Activated CD8-positive, alpha-beta memory T cell treated with anti-CD3 and anti-CD28 coated beads, Interleukin-2, amount 10 ng/mL, durations not matched to agents 7 days and 5 days (primary cell): ENCODE measurements around the gene PTPRH. TPM values are rescaled to one million over a fixed set of nuclear protein-coding genes. Genes with fewer than 3 reads are reported as not detected.
"Not testable (repeated sequence)": the region's sequence is repeated elsewhere in the genome, so short reads cannot be mapped to it uniquely, and the experiment has no call there.

Experiments
- ATAC-seq: fragments of 150-1000 bp; cut with Tn5 transposase; one replicate; pipeline ENCODE4 v1.10.0; 2021; ENCODE audit warnings: moderate library complexity
- CTCF ChIA-PET: fragments of 350-600 bp; sonication (Branson Sonifier 250); formaldehyde crosslinking; loops from one replicate; lab custom pipeline; 2021; ENCODE audit warnings: antibody characterized with exemption; lab: Charles Lee
- DNase-seq: peaks from one replicate; pipeline ENCODE4 v3.0.0-alpha.2; 2020
- H3K27ac Mint-ChIP-seq: one replicate; pipeline ENCODE4 v1.8.0; 2021; ENCODE audit warnings: mild to moderate bottlenecking, mixed read lengths
- H3K27me3 Mint-ChIP-seq: one replicate; pipeline ENCODE4 v1.8.0; 2021; ENCODE audit warnings: mixed read lengths
- H3K36me3 Mint-ChIP-seq: one replicate; pipeline ENCODE4 v1.8.0; 2021; ENCODE audit warnings: mild to moderate bottlenecking, mixed read lengths
- H3K4me1 Mint-ChIP-seq: one replicate; pipeline ENCODE4 v1.8.0; 2021; ENCODE audit warnings: mixed read lengths
- H3K4me3 Mint-ChIP-seq: one replicate; pipeline ENCODE4 v1.8.0; 2021; ENCODE audit warnings: mild to moderate bottlenecking, moderate library complexity, mixed read lengths
- H3K9me3 Mint-ChIP-seq: one replicate; pipeline ENCODE4 v1.8.0; 2022; ENCODE audit warnings: low read depth, mixed read lengths
- total RNA-seq, 2 experiments: library from RNA; stranded (reverse); gene quantifications; one replicate each; pipeline ENCODE4 v1.2.3, GENCODE V29; 2021

PTPRH gene
- total RNA-seq, 2 experiments from 2014 or later = not detected

DNA sequence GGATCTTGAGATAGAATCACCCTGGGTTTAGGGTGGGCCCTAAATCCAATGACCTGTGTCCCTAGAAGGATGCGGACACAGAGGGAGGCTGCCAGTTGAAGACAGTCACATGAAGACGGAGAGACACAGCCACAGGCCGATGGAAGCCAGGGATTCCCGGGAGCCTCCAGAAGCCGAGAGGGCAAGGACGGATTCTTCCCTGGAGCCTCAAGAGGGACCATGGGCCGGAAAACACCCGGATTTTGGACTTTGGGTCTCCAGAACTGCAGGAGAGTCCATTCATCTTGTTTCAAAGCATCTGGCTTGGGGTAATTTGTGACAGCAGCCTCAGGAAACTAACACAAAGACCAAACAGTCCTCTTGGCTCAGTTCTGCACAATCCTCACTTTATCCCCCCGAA lies 17.0 kb upstream of the PTPRH start:
- H3K4me1 Mint-ChIP-seq = no peaks in the 10 kb centered on the region
- no peak overlapping the region for H3K4me3 Mint-ChIP-seq
- CTCF ChIA-PET = no interaction called here
- H3K27me3 Mint-ChIP-seq = no peaks in the 10 kb centered on the region
- no peak overlapping the region for H3K27ac Mint-ChIP-seq
- no peak for DNase-seq
- peaks cover 25% of the 10 kb centered on the region for H3K36me3 Mint-ChIP-seq
- no peaks in the 10 kb centered on the region for H3K9me3 Mint-ChIP-seq
- ATAC-seq = no peak

DNA sequence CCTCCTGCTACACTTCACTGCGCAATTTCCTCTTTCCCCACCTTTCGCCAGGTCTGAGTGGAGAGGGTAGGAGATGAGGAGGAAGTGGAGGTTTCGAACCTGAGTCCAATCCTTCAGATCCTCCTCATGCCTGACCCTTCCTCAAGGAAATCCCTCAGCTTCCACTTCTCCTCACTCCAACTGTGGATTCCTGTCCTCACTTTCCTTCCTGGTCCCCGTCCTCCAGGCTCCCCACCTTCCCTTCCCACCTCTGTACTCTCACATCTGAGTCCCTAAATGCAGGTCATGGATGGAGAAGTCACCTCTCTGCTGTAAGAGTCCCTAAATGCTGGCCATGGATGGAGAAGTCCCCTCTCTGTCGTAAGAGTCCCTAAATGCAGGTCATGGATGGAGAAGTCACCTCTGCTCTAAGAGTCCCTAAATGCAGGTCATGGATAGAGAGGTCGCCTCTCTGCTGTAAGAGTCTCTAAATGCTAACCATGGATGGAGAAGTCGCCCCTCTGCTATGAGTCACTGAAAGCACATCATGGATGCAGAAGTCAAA lies 16.2 kb upstream of the PTPRH start:
- Mint-ChIP-seq H3K4me3 (no peak overlapping the region), H3K27me3 (no peaks in the 10 kb centered on the region), H3K9me3 (no peaks in the 10 kb centered on the region), H3K36me3 (peaks cover 28% of the 10 kb centered on the region), H3K27ac (no peak overlapping the region), H3K4me1 (no peaks in the 10 kb centered on the region)
- no peak for ATAC-seq
- no peak for DNase-seq
- CTCF ChIA-PET = no interaction called here

GRCh38 chr19:55224679-55225414 lies 15.5 kb upstream of the PTPRH start:
- DNase-seq, H3K27me3 Mint-ChIP-seq, H3K4me1 Mint-ChIP-seq, ATAC-seq, H3K9me3 Mint-ChIP-seq, CTCF ChIA-PET, H3K27ac Mint-ChIP-seq, H3K4me3 Mint-ChIP-seq: not testable (repeated sequence)
- H3K36me3 Mint-ChIP-seq = peaks cover 29% of the 10 kb centered on the region

DNA sequence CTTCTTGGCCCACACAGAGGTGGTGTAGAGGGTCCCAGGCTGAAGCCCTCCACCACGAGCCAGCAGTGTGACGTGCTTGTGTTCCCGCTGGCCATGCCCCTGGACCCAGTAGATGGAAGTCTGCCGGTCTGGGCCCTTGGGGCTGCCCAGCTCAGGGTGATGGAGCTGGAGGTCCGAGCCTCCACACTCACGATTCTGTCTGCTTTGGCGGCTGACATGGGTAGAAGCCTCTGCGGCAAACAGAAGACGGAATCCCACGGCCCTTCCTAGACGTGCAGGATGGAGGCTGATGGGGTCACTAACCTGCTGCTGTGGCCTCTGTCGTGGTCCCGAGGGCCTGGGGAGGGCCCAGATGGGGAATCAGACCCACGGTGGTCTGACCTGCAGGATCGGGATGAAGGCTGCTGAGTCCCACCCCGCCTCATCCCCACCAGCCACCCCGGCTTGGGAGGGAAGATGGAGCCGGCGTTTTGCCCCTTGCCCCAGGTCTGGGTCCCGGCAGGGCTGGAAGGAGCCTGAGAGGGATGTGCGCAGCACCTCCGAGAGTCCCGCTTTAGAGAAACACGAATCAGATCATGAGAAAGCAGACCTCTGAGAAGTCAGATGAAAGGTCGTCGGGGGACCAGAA lies 14.9 kb upstream of the PTPRH start:
- Mint-ChIP-seq H3K4me1 (no peaks in the 10 kb centered on the region), H3K27ac (no peak overlapping the region), H3K36me3 (peaks cover 29% of the 10 kb centered on the region), H3K27me3 (no peaks in the 10 kb centered on the region), H3K9me3 (peaks cover 2% of the 10 kb centered on the region), H3K4me3 (no peak overlapping the region)
- no peak for ATAC-seq
- no peak for DNase-seq
- CTCF ChIA-PET = no interaction called here

- ATAC-seq = no peak
- peaks cover 2% of the 10 kb centered on the region for H3K9me3 Mint-ChIP-seq
- no peak overlapping the region for H3K4me3 Mint-ChIP-seq
Observed at GRCh38 chr19:55223291-55224037, 14.2 kb upstream of the PTPRH start.

DNA sequence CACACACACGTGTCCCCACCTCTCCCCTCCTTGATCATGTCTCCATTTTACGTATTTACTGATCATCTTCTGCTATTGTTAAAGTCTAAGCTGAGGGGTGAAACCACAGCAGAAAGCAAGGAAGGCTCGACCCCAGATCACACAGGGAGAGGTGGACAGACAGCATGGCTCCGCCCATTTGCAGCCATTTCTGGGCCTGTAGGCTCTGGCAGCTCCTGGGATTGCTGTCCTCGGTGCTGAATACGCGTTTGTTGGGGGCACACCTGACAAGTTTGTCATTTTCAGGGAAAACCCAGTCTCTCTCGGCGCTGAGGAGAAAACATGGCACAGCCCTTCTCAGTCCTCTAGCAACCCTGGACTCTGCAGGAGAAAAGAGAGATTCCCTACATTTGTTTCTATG lies 11.2 kb upstream of the PTPRH start:
- no peak for ATAC-seq
- Mint-ChIP-seq H3K27me3 (peaks cover 13% of the 10 kb centered on the region), H3K4me3 (no peak overlapping the region), H3K4me1 (peaks cover 13% of the 10 kb centered on the region), H3K36me3 (peaks cover 19% of the 10 kb centered on the region), H3K27ac (no peak overlapping the region), H3K9me3 (peaks cover 2% of the 10 kb centered on the region)
- CTCF ChIA-PET = no interaction called here
- no peak for DNase-seq

More at GRCh38 chr19:55223291-55224037, 14.2 kb upstream of the PTPRH start:
- peaks cover 29% of the 10 kb centered on the region for H3K36me3 Mint-ChIP-seq
- no peaks in the 10 kb centered on the region for H3K4me1 Mint-ChIP-seq
- no peak for DNase-seq
- CTCF ChIA-PET = no interaction called here
- H3K27me3 Mint-ChIP-seq = no peaks in the 10 kb centered on the region
- H3K27ac Mint-ChIP-seq = no peak overlapping the region

- ATAC-seq (peak; percentile 62), DNase-seq (peak; percentile 66)
- Mint-ChIP-seq H3K4me3 (no peak overlapping the region), H3K27me3 (peaks cover 15% of the 10 kb centered on the region), H3K9me3 (peaks cover 5% of the 10 kb centered on the region), H3K4me1 (peaks cover 13% of the 10 kb centered on the region), H3K27ac (no peak overlapping the region), H3K36me3 (peaks cover 14% of the 10 kb centered on the region)
- CTCF ChIA-PET = no interaction called here
Observed at GRCh38 chr19:55216461-55217198, 7.3 kb upstream of the PTPRH start.

- ATAC-seq = no peak
- peaks cover 15% of the 10 kb centered on the region for H3K27me3 Mint-ChIP-seq
- peaks cover 13% of the 10 kb centered on the region for H3K4me1 Mint-ChIP-seq
- CTCF ChIA-PET = no interaction called here
- peaks cover 4% of the 10 kb centered on the region for H3K36me3 Mint-ChIP-seq
- no peak overlapping the region for H3K27ac Mint-ChIP-seq
- H3K4me3 Mint-ChIP-seq = no peak overlapping the region
- H3K9me3 Mint-ChIP-seq = peaks cover 4% of the 10 kb centered on the region
- DNase-seq = no peak
Observed at GRCh38 chr19:55213547-55213946, 4.2 kb upstream of the PTPRH start.

DNA sequence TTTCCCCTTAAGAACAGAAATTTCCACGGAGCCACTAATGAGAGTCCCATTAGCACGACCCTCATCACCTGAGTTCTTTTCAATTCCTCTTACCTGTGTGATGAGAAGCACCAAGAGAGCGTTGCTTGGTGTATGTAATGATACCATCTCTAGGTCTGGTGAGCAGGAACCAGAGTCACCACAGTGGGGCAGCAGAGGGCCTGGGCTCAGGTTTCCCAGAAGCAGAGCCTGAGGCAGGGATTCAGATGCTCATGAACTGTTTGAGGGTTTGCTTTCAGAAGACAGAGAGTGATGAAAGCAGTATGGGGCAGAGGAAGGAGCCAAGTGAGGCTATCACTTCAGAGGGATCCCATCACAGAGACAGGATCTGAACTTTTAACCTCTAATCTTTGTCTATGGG lies 3.1 kb upstream of the PTPRH start:
- H3K9me3 Mint-ChIP-seq = peaks cover 4% of the 10 kb centered on the region
- H3K4me1 Mint-ChIP-seq = peaks cover 11% of the 10 kb centered on the region
- H3K4me3 Mint-ChIP-seq = no peak overlapping the region
- H3K27me3 Mint-ChIP-seq = peaks cover 15% of the 10 kb centered on the region
- H3K27ac Mint-ChIP-seq = no peak overlapping the region
- CTCF ChIA-PET = no interaction called here
- ATAC-seq = no peak
- H3K36me3 Mint-ChIP-seq = peaks cover 4% of the 10 kb centered on the region
- DNase-seq = peak; percentile 64

DNA sequence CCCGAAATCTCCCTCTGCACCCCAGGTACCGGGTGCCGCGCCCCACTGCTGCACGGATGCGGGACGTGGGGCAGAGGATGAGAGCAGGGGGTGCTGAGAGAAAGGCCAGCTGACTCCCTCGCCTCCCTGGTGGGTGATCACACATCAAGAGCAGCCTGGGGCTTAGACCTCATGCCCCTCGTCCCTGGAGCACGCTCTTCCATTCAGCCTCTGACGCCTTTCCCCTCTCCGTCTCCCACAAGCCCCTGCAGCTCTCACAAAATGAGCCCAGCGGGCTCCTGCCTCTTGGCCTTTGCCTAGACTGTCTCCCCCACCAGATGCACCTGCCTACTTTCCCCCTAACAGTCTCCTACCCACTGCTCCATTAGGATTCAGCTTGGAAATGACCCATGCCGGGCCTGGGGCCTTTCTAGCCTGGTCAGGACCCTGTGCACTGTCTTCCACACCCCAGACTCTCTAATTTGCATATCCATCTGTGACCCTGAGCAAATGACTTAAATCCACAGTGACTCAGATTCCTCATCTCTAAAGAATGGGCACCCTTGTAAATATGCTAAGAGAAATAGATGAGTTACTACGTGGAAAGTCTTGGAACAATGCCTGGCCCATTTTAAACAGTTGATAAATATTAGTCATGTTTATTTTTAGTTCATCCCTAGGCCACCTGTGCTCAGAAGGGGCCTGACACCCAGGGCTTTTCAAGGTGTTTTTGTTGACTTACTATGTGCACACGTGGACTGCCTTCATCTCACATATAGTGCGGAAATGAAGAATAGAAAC lies 582 bp upstream of the PTPRH start:
- H3K9me3 Mint-ChIP-seq = peaks cover 4% of the 10 kb centered on the region
- H3K4me1 Mint-ChIP-seq = peaks cover 4% of the 10 kb centered on the region
- no peak for ATAC-seq
- peaks cover 4% of the 10 kb centered on the region for H3K36me3 Mint-ChIP-seq
- H3K4me3 Mint-ChIP-seq = no peak overlapping the region
- DNase-seq = no peak
- H3K27ac Mint-ChIP-seq = no peak overlapping the region
- H3K27me3 Mint-ChIP-seq = peaks cover 12% of the 10 kb centered on the region
- CTCF ChIA-PET = no interaction called here

DNA sequence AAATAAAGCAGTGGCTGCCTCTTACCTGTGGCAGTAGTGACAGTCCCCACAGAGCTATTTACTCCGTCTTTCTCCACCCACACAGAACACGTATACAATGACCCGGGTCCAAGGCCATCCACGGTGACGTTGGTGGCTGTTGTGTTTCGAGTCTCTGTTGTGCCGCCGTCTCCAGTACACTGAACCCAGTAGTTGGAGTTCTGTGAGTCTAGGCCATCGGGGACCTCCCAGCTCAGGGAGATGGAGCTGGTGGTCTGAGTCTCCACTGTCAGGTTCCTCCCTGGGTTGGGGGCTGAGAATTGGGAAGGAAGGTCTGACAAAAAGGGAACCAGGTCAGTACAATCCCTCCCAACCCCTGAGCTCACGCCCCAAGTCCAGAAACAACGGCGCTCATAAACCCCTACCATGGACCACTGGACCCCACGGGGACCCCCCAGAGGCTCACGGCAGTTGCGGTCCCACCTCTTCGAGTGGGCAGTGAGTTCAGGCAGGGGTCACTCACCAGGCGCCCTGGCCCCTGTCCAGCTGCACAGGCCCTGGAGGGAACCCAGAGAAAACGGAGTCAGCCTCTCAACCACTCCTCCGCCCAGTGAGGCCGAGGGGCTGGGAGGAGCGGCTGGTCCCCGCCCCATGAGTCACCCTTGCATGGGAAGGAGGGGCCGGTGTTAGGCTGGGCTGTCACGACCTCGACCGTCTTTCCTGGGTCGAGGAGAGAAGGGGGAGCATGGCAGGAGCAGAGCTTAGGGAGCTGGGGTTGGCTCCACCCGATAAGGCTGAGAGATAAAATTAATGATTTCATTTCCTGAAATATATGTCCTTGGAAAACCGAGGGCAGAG lies 2.4 kb downstream of the PTPRH start:
- CTCF ChIA-PET = no interaction called here
- Mint-ChIP-seq H3K36me3 (no peaks in the 10 kb centered on the region), H3K9me3 (no peaks in the 10 kb centered on the region), H3K27me3 (peaks cover 27% of the 10 kb centered on the region), H3K4me3 (no peak overlapping the region), H3K4me1 (peaks cover 4% of the 10 kb centered on the region), H3K27ac (no peak overlapping the region)
- ATAC-seq (peak; percentile 88), DNase-seq (peak; percentile 64)

DNA sequence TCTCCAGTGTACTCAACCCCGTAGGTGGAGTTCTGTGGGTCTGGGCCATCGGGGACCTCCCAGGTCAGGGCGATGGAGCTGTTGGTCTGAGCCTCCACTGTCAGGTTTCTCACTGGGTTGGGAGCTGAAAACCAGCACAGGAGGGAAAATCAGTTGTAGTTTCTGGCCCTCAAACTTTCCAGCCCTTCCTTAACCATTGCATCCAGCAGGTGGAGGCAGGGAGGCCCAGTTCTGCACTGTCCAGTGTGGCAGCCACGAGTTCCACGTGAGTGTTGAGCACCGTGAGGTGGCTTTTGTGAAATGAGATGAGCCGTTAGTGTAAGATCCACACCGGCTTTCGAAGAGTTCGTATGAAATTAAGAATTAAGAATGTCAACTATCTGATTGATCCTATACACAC lies 7.1 kb downstream of the PTPRH start:
- ATAC-seq, H3K36me3 Mint-ChIP-seq, H3K27ac Mint-ChIP-seq, H3K4me3 Mint-ChIP-seq, H3K9me3 Mint-ChIP-seq, H3K4me1 Mint-ChIP-seq, DNase-seq, CTCF ChIA-PET: not testable (repeated sequence)
- H3K27me3 Mint-ChIP-seq = peaks cover 37% of the 10 kb centered on the region
